ENCODE measurements around the gene GPA33.

Gene GPA33

GRCh38 chr1:167126317-167126716 lies 36.1 kb upstream of the GPA33 start:
- Mint-ChIP-seq H3K36me3 (no peaks in the 10 kb centered on the region), H3K27me3 (peaks cover 31% of the 10 kb centered on the region), H3K27ac (no peak overlapping the region), H3K4me1 (no peaks in the 10 kb centered on the region), H3K9me3 (no peaks in the 10 kb centered on the region), H3K4me3 (no peak overlapping the region)
- no peak for DNase-seq (ENCODE audit: low spot score in 2 of 2)
- no peak for ATAC-seq (ENCODE audit: low read depth)

GRCh38 chr1:167122568-167122967 lies 32.4 kb upstream of the GPA33 start:
- H3K27me3 Mint-ChIP-seq, result peaks cover 36% of the 10 kb centered on the region
- ATAC-seq (ENCODE audit: low read depth), result no peak
- H3K36me3 Mint-ChIP-seq, result no peaks in the 10 kb centered on the region
- no peaks in the 10 kb centered on the region for H3K4me1 Mint-ChIP-seq
- no peaks in the 10 kb centered on the region for H3K9me3 Mint-ChIP-seq
- no peak overlapping the region for H3K27ac Mint-ChIP-seq
- DNase-seq (ENCODE audit: low spot score in 2 of 2), result no peak
- H3K4me3 Mint-ChIP-seq, result no peak overlapping the region

- H3K4me1 Mint-ChIP-seq, result no peaks in the 10 kb centered on the region
- DNase-seq (ENCODE audit: low spot score in 2 of 2) (no peak), ATAC-seq (ENCODE audit: low read depth) (no peak)
- no peak overlapping the region for H3K27ac Mint-ChIP-seq
- H3K4me3 Mint-ChIP-seq, result no peak overlapping the region
- H3K36me3 Mint-ChIP-seq, result no peaks in the 10 kb centered on the region
- no peaks in the 10 kb centered on the region for H3K9me3 Mint-ChIP-seq
- H3K27me3 Mint-ChIP-seq, result peaks cover 33% of the 10 kb centered on the region
These were observed 31.9 kb upstream of the GPA33 start for GRCh38 chr1:167122121-167122480.

DNA sequence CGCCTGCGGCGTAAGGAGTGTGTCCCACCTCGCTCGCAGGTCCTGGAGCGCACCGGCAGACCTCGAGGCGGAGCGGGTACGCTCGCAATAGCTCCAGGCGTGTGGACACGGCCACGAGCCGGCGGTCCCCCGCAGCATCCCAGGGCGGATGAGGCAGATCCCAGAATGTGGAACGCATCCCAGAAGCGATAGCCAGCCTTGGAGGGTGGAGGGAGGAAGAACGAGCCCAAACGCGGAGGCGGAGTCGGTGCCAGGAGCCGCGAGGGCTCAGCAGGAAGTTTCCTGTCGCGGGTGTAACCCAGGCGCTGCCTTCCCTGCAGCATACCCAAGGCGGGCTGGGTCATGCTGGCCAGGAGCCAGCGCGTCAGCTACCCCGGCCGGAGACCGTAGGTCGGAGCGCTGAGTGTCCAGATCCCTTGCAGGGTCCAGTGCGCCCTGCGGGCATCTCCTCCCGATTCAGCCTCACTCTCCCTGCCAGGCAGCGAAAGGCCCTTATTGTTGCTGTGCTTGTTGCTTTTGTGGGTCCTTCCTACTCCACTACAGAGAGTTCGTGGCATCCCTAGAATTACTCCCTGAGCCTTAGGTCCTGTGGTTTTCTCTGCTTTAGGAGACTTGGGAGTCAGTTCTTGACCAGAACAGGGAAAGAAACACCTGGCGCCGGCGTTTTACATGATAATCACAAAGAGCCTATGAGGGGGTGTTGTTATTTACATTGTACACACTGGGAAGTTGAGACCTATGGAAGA lies 31.4 kb upstream of the GPA33 start:
- H3K27ac Mint-ChIP-seq, result no peak overlapping the region
- H3K4me3 Mint-ChIP-seq, result peak overlapping the region; percentile 69
- peak; percentile 26 for ATAC-seq (ENCODE audit: low read depth)
- DNase-seq (ENCODE audit: low spot score in 2 of 2), result no peak
- H3K27me3 Mint-ChIP-seq, result peaks cover 29% of the 10 kb centered on the region
- H3K9me3 Mint-ChIP-seq, result no peaks in the 10 kb centered on the region
- no peaks in the 10 kb centered on the region for H3K36me3 Mint-ChIP-seq
- no peaks in the 10 kb centered on the region for H3K4me1 Mint-ChIP-seq

- H3K4me1 Mint-ChIP-seq, result no peaks in the 10 kb centered on the region
- peaks cover 24% of the 10 kb centered on the region for H3K27me3 Mint-ChIP-seq
- no peaks in the 10 kb centered on the region for H3K9me3 Mint-ChIP-seq
- DNase-seq (ENCODE audit: low spot score in 2 of 2), result no peak
- H3K36me3 Mint-ChIP-seq, result no peaks in the 10 kb centered on the region
- no peak for ATAC-seq (ENCODE audit: low read depth)
- H3K27ac Mint-ChIP-seq, result no peak overlapping the region
- peak overlapping the region; percentile 69 for H3K4me3 Mint-ChIP-seq
These were observed 30.7 kb upstream of the GPA33 start for GRCh38 chr1:167120899-167121298.

GRCh38 chr1:167119696-167120095 lies 29.5 kb upstream of the GPA33 start:
- Mint-ChIP-seq H3K36me3 (no peaks in the 10 kb centered on the region), H3K4me1 (peaks cover 2% of the 10 kb centered on the region), H3K27me3 (peaks cover 19% of the 10 kb centered on the region), H3K9me3 (no peaks in the 10 kb centered on the region), H3K4me3 (no peak overlapping the region), H3K27ac (no peak overlapping the region)
- ATAC-seq (ENCODE audit: low read depth) (no peak), DNase-seq (ENCODE audit: low spot score in 2 of 2) (no peak)

- Mint-ChIP-seq H3K27me3 (peaks cover 18% of the 10 kb centered on the region), H3K4me3 (no peak overlapping the region), H3K36me3 (no peaks in the 10 kb centered on the region), H3K4me1 (peaks cover 4% of the 10 kb centered on the region), H3K27ac (no peak overlapping the region), H3K9me3 (no peaks in the 10 kb centered on the region)
- DNase-seq (ENCODE audit: low spot score in 2 of 2), result no peak
- no peak for ATAC-seq (ENCODE audit: low read depth)
These were observed 28.0 kb upstream of the GPA33 start for GRCh38 chr1:167118188-167118587.

DNA sequence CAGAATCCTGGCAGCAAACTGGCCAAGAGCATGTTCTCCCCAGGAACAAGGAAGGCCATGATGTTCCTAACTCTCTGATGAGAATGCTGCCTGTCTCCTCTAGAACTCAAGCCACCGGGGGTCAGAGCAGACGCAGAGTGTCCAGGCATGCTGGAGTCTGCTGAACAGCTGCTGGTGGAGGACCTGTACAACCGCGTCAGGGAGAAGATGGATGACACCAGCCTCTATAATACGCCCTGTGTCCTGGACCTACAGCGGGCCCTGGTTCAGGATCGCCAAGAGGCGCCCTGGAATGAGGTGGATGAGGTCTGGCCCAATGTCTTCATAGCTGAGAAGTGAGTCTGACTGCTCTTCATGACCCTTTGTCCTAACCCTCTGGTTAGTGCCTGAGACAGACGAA lies 27.0 kb upstream of the GPA33 start:
- ATAC-seq (ENCODE audit: low read depth) (no peak), DNase-seq (ENCODE audit: low spot score in 2 of 2) (no peak)
- Mint-ChIP-seq H3K9me3 (no peaks in the 10 kb centered on the region), H3K27me3 (peaks cover 18% of the 10 kb centered on the region), H3K4me3 (no peak overlapping the region), H3K4me1 (peaks cover 4% of the 10 kb centered on the region), H3K27ac (no peak overlapping the region), H3K36me3 (no peaks in the 10 kb centered on the region)

DNA sequence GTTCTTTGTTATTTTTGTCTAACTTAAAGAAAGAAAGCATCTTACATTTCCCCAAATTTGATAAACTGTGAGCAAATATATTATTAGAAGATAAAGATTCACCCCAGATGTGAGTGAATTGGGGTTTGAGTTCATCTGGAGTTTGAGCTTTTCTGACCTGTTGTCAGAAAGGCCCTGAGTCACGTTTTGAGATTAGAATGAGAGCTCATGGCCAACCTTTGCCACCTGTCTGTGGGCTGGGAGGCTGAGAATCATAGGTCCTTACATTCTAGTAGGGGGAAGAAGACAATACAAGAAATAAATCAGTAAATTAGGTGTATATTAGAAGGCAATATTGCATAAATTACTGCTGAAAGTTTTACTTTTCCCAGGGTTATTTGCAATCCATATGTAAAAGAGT lies 26.0 kb upstream of the GPA33 start:
- no peak for DNase-seq (ENCODE audit: low spot score in 2 of 2)

DNA sequence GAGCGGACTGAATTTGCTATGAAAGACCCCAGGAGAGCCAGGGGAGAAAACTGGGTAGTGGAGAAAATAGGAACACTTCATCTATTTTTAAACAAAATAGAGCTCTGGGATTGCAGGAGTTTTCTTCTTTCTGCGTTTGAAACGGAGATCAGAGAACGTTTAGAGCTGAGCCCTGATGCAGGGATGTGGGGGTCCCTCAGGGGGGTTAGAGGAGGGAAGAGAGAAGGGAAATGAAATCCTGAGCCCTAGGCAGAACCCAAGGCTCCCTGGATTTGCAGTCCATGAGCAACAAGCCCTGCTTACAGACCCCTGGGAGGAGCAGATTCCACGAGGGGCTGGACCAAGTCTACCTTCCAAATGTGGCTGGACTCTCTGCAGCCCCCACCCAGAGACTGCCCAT lies 25.5 kb upstream of the GPA33 start:
- ATAC-seq (ENCODE audit: low read depth), result no peak
- Mint-ChIP-seq H3K27me3 (peaks cover 18% of the 10 kb centered on the region), H3K4me1 (peaks cover 5% of the 10 kb centered on the region), H3K9me3 (peaks cover 4% of the 10 kb centered on the region), H3K36me3 (no peaks in the 10 kb centered on the region), H3K4me3 (no peak overlapping the region), H3K27ac (no peak overlapping the region)
- no peak for DNase-seq (ENCODE audit: low spot score in 2 of 2)

More for the DNA sequence above, 26.0 kb upstream of the GPA33 start:
- no peak for ATAC-seq (ENCODE audit: low read depth)
- Mint-ChIP-seq H3K36me3 (no peaks in the 10 kb centered on the region), H3K4me1 (peaks cover 4% of the 10 kb centered on the region), H3K4me3 (no peak overlapping the region), H3K27me3 (peaks cover 16% of the 10 kb centered on the region), H3K27ac (no peak overlapping the region), H3K9me3 (peaks cover under 1% of the 10 kb centered on the region)

- ATAC-seq (ENCODE audit: low read depth) (peak; percentile 81), DNase-seq (ENCODE audit: low spot score in 2 of 2) (no peak)
- Mint-ChIP-seq H3K27me3 (peaks cover 17% of the 10 kb centered on the region), H3K4me3 (no peak overlapping the region), H3K36me3 (no peaks in the 10 kb centered on the region), H3K4me1 (peaks cover 12% of the 10 kb centered on the region), H3K27ac (no peak overlapping the region), H3K9me3 (peaks cover 9% of the 10 kb centered on the region)
These were observed 24.5 kb upstream of the GPA33 start for GRCh38 chr1:167114725-167115124.

DNA sequence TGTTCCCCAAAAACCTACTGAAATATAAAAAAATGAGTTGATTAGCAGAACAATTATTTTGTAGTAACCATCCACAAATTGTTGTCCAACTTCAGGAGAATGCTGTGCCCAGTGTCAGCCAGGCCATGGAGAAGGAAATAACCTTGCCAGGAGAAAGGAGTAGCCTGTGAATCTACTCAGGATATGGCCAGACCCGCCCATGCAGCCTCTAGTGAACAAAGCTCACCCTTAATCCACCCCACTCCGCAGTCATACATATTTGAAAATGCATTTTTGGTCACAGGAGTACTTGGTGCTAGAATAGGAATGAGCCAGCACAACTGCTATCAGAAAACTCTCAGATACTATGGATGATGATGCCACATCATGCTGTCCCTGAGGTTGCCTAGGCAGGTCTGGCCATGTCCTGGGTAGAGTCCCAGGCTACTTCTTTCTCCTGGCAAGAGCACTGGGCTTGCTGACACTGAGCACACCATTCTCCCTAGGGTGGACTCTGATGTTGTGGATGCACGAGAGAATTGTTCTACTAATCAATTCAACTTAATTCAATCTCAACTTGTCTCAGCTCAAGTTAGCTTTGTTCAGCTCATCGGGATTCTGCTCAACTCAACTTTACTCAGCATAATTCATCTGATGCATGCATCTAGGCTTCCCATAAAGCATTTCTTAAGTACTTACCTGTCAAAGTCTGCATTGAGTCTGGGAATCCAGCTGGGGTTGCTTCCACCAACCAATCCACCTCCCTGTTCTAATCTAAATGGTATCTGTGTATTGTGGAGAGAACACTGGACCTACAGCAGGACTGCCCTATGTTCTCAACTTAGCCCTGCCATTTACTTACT lies 21.9 kb upstream of the GPA33 start:
- no peak for ATAC-seq (ENCODE audit: low read depth)
- Mint-ChIP-seq H3K9me3 (peaks cover 9% of the 10 kb centered on the region), H3K27ac (no peak overlapping the region), H3K4me3 (no peak overlapping the region), H3K4me1 (peaks cover 19% of the 10 kb centered on the region), H3K27me3 (peaks cover 5% of the 10 kb centered on the region), H3K36me3 (no peaks in the 10 kb centered on the region)
- no peak for DNase-seq (ENCODE audit: low spot score in 2 of 2)

DNA sequence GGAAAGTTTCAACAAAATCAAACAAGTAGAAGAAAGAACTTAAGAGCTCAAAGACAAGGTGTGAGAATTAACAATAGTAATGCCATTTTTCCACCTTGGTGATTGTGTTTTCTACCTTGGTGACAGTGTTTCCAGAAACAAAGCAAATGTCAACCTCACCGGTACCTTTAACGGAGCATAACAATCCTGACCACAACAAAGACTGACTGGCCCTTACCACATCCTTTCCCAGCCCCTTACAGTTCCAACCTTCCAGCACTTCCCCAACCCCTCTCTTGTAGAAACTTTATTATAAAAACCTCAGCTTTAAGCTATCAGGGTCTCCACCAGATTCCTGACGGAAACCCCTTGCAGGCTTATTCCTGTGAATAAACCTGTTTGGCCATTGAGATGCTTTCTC lies 20.4 kb upstream of the GPA33 start:
- no peaks in the 10 kb centered on the region for H3K36me3 Mint-ChIP-seq
- no peak overlapping the region for H3K27ac Mint-ChIP-seq
- peaks cover 20% of the 10 kb centered on the region for H3K4me1 Mint-ChIP-seq
- DNase-seq (ENCODE audit: low spot score in 2 of 2) (no peak), ATAC-seq (ENCODE audit: low read depth) (peak; percentile 75)
- peaks cover 5% of the 10 kb centered on the region for H3K27me3 Mint-ChIP-seq
- H3K4me3 Mint-ChIP-seq, result no peak overlapping the region
- peaks cover 9% of the 10 kb centered on the region for H3K9me3 Mint-ChIP-seq

- no peak for DNase-seq (ENCODE audit: low spot score in 2 of 2)
- H3K4me1 Mint-ChIP-seq, result peaks cover 29% of the 10 kb centered on the region
- H3K9me3 Mint-ChIP-seq, result peaks cover 9% of the 10 kb centered on the region
- ATAC-seq (ENCODE audit: low read depth), result peak; percentile 14
- H3K27ac Mint-ChIP-seq, result no peak overlapping the region
- no peak overlapping the region for H3K4me3 Mint-ChIP-seq
- no peaks in the 10 kb centered on the region for H3K36me3 Mint-ChIP-seq
- H3K27me3 Mint-ChIP-seq, result peaks cover 10% of the 10 kb centered on the region
These were observed 18.9 kb upstream of the GPA33 start for GRCh38 chr1:167109125-167109524.

All from memory B cell (primary cell).